ENCODE data around the gene DAAM2. TPM values are rescaled to one million over a fixed set of nuclear protein-coding genes. Genes with fewer than 3 reads are reported as not detected.

The DAAM2 gene
- total RNA-seq, 1 donor from 2014 or later = not detected

DNA sequence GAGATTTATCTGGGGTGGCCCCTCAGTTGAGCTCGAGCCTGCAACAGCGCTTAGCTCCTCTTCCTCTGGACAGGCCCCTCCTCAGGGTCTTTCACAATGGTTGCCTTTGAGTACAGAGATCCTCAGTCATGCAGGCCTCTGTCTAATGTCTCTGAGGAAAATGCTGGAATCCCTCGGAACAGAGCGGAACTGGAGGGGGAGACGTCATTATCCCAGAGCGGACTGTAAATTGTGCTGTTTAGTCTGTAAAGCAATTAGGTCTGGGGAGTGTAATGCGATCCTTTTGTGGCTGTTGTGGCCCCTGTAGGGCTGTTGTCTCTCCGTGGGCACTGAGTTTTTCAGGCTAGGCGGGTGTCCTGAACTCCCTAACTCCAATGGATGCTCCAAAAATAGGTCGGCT, 15.0 kb upstream of the DAAM2 start:
- CTCF ChIA-PET = no interaction called here
- intact Hi-C loops (cut with micrococcal nuclease) = no loop called here
- Mint-ChIP-seq H3K36me3 (ENCODE audit: low read depth) (no peaks in the 10 kb centered on the region), H3K9me3 (peaks cover 2% of the 10 kb centered on the region), H3K4me3 (no peak overlapping the region), H3K4me1 (no peaks in the 10 kb centered on the region), H3K27me3 (no peaks in the 10 kb centered on the region), H3K27ac (no peak overlapping the region)
- ATAC-seq (ENCODE audit: low read depth) (no peak), DNase-seq (no peak)
- TF ChIP-seq, protein P1, sequence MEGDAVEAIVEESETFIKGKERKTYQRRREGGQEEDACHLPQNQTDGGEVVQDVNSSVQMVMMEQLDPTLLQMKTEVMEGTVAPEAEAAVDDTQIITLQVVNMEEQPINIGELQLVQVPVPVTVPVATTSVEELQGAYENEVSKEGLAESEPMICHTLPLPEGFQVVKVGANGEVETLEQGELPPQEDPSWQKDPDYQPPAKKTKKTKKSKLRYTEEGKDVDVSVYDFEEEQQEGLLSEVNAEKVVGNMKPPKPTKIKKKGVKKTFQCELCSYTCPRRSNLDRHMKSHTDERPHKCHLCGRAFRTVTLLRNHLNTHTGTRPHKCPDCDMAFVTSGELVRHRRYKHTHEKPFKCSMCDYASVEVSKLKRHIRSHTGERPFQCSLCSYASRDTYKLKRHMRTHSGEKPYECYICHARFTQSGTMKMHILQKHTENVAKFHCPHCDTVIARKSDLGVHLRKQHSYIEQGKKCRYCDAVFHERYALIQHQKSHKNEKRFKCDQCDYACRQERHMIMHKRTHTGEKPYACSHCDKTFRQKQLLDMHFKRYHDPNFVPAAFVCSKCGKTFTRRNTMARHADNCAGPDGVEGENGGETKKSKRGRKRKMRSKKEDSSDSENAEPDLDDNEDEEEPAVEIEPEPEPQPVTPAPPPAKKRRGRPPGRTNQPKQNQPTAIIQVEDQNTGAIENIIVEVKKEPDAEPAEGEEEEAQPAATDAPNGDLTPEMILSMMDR (IDR thresholded peaks at IDR 0.05) = no peak
- POLR2A ChIA-PET = no interaction called here

DNA sequence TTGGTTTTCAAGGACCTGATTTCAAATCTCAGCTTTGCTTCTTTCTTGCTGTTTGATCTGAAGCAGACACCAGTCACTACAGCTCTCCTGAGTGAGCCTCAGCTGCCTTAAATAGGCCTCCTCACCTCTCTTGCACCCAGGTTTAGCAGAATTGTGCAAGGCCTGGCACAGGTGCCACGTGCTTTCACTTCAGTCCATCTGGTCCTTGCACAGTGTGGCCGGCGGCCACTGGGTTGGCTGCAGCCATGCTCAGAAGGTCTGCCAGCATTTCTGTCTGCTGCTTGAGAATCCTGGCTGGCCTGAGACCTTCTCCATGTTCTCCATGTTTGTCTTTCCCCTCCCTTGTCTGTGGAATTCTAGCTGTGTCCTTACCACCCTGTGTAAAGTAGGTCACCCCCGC, 14.5 kb upstream of the DAAM2 start:
- H3K9me3 Mint-ChIP-seq = peaks cover 2% of the 10 kb centered on the region
- H3K27me3 Mint-ChIP-seq = no peaks in the 10 kb centered on the region
- H3K27ac Mint-ChIP-seq = no peak overlapping the region
- H3K4me3 Mint-ChIP-seq = no peak overlapping the region
- POLR2A ChIA-PET = no interaction called here
- no peaks in the 10 kb centered on the region for H3K36me3 Mint-ChIP-seq (ENCODE audit: low read depth)
- intact Hi-C loops (cut with micrococcal nuclease) = no loop called here
- ATAC-seq (ENCODE audit: low read depth) = no peak
- CTCF ChIA-PET = no interaction called here
- no peak for DNase-seq
- H3K4me1 Mint-ChIP-seq = no peaks in the 10 kb centered on the region
- TF ChIP-seq, protein P1 (IDR thresholded peaks at IDR 0.05) = no peak

DNA sequence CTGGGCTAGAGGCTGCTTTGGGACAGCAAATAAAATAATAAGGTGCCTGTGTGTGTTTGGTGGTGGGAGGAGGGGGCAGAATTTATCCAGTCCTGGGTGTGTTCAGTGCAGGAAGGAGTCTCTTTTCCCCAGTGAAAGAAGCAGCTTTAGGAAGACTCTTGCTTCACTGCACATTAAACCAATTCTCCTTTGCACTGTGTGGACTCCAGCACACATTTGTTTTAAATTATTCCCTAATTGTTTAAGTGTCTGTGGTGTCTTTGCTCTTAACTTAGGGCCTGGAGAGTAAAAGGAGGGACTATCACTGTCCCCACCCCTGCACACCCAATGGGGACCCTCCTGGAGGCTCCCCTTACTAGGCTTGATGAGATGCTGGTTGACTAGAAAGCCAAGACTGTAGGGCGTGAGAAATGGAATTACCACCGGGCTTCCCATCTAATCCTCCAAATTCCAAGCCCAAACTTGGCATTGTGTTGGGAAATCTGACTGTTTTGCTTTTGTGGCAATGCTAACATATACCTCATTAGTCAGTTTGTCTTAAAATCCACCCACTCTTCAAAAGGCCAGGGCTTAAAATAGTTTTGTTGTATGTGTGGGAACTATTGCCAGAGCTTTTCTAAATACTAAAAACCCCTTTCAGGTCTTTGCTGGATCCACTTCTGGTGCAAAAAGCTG, 13.5 kb upstream of the DAAM2 start:
- Mint-ChIP-seq H3K4me1 (no peaks in the 10 kb centered on the region), H3K27me3 (no peaks in the 10 kb centered on the region), H3K9me3 (peaks cover 9% of the 10 kb centered on the region), H3K36me3 (ENCODE audit: low read depth) (no peaks in the 10 kb centered on the region), H3K27ac (no peak overlapping the region), H3K4me3 (no peak overlapping the region)
- ChIA-PET POLR2A (no interaction called here), CTCF (no interaction called here)
- intact Hi-C loops (cut with micrococcal nuclease) = no loop called here
- ATAC-seq (ENCODE audit: low read depth) (no peak), DNase-seq (no peak)
- TF ChIP-seq, protein P1 (IDR thresholded peaks at IDR 0.05) = no peak

DNA sequence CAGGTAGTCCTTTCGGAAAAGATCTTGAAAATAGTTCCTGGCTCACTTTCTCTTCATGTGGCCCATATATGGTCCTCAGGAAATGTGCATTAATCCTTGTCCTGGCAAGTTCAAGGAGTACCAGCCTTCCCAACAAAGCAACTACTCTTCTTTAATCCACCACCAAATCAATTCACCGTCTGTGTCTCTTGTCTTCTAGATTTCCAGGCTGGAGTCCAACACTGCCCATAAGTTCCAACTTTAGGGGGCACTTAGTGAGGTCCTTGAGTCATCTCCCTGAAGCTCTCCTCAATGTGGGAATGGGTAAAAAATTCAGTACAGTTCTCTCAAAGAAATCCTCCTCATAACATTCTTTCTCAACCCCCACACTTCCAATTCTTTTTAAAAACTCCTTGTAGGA, 6.9 kb upstream of the DAAM2 start:
- Mint-ChIP-seq H3K4me3 (no peak overlapping the region), H3K4me1 (no peaks in the 10 kb centered on the region), H3K27ac (no peak overlapping the region), H3K36me3 (ENCODE audit: low read depth) (no peaks in the 10 kb centered on the region), H3K27me3 (peaks cover 3% of the 10 kb centered on the region), H3K9me3 (peaks cover 13% of the 10 kb centered on the region)
- ChIA-PET POLR2A (no interaction called here), CTCF (no interaction called here)
- TF ChIP-seq, protein P1 (IDR thresholded peaks at IDR 0.05) = no peak
- intact Hi-C loops (cut with micrococcal nuclease) = no loop called here
- ATAC-seq (ENCODE audit: low read depth) (no peak), DNase-seq (no peak)

DNA sequence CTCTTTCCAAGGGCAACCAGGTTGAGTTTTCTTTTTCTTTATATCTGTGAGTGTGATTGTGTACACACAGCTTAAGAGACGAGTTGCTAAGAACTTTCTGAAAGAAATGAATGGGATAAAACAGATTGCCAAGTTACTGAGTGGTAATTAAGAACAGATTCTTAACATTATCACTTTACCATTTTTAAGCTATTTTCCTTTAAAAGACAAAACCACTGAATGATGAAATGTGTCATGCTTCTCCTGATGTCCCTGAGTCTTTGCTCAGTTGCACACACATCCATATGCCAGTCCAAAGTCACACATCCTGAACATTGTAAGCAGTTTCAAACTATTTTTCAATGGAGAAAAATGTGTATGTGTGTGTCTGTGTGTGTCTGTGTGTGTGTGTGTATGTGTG, 5.5 kb upstream of the DAAM2 start:
- Mint-ChIP-seq H3K4me3 (no peak overlapping the region), H3K36me3 (ENCODE audit: low read depth) (no peaks in the 10 kb centered on the region), H3K27me3 (peaks cover 12% of the 10 kb centered on the region), H3K27ac (no peak overlapping the region), H3K4me1 (no peaks in the 10 kb centered on the region), H3K9me3 (peaks cover 13% of the 10 kb centered on the region)
- CTCF ChIA-PET = no interaction called here
- POLR2A ChIA-PET = no interaction called here
- TF ChIP-seq, protein P1 (IDR thresholded peaks at IDR 0.05) = no peak
- ATAC-seq (ENCODE audit: low read depth) = no peak
- intact Hi-C loops (cut with micrococcal nuclease) = no loop called here
- DNase-seq = no peak
